Measurements from ENCODE around the gene NUBPL. TPM values are rescaled to one million over a fixed set of nuclear protein-coding genes. Genes with fewer than 3 reads are reported as not detected.

The NUBPL gene
- total RNA-seq, 1 experiment from 2014 or later: 5.7 TPM

DNA sequence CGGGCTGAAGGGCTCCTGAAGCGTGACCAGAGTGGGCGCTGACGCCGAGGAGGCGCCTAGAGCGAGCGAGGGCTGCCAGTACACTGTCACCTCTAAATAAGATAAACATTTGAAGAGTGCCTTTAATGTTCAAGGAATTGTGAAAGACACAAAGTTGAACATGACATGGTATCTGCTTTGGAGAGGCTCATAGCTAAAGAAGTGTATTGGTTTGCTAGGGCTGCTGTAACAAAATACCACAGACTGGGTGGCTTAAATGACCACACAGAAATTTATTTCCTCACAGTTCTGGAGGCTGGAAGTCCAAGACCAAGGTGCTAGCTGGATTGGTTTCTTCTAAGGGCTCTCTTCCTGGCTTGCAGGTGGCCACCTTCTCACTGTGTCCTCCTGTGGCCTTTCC, 33.7 kb upstream of the NUBPL start:
- Histone ChIP-seq H3K27ac (ENCODE audit: low read length) (no peak overlapping the region), H3K27me3 (ENCODE audit: control insufficient read depth, insufficient read depth, low read length) (no peaks in the 10 kb centered on the region), H3K4me3 (ENCODE audit: low read depth in 2 of 2, low read length in 2 of 2) (no peak overlapping the region), H3K36me3 (ENCODE audit: control insufficient read depth, insufficient read depth, low read length) (no peaks in the 10 kb centered on the region), H3K4me1 (ENCODE audit: control insufficient read depth, insufficient read depth, low read length) (no peaks in the 10 kb centered on the region), H3K9me3 (ENCODE audit: control insufficient read depth, insufficient read depth, low read depth, low read length) (no peaks in the 10 kb centered on the region)
- in situ Hi-C loops (cut with HindIII; ENCODE audit: low pct_unique_long_range_greater_than_20kb, low sequenced_read_pairs) (no loop called here), intact Hi-C loops (cut with micrococcal nuclease; ENCODE audit: unreplicated experiment) (no loop called here)
- ChIA-PET CTCF (no interaction called here), POLR2A (no interaction called here)
- DNase-seq (ENCODE audit: low read depth, low spot score) (no peak), ATAC-seq (no peak)
- TF ChIP-seq TCF7L2 (IDR thresholded peaks at IDR 0.05; ENCODE audit: low read depth, low read length): no peak
- TF ChIP-seq POLR2AphosphoS5 (IDR thresholded peaks at IDR 0.05; ENCODE audit: low read depth, low read length): no peak
- no peak for TF ChIP-seq SIN3A (IDR thresholded peaks at IDR 0.05; ENCODE audit: borderline replicate concordance, insufficient read depth, low read depth, low read length)
- TF ChIP-seq, protein P1, sequence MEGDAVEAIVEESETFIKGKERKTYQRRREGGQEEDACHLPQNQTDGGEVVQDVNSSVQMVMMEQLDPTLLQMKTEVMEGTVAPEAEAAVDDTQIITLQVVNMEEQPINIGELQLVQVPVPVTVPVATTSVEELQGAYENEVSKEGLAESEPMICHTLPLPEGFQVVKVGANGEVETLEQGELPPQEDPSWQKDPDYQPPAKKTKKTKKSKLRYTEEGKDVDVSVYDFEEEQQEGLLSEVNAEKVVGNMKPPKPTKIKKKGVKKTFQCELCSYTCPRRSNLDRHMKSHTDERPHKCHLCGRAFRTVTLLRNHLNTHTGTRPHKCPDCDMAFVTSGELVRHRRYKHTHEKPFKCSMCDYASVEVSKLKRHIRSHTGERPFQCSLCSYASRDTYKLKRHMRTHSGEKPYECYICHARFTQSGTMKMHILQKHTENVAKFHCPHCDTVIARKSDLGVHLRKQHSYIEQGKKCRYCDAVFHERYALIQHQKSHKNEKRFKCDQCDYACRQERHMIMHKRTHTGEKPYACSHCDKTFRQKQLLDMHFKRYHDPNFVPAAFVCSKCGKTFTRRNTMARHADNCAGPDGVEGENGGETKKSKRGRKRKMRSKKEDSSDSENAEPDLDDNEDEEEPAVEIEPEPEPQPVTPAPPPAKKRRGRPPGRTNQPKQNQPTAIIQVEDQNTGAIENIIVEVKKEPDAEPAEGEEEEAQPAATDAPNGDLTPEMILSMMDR (IDR thresholded peaks at IDR 0.05): no peak
- TF ChIP-seq, protein P2, sequence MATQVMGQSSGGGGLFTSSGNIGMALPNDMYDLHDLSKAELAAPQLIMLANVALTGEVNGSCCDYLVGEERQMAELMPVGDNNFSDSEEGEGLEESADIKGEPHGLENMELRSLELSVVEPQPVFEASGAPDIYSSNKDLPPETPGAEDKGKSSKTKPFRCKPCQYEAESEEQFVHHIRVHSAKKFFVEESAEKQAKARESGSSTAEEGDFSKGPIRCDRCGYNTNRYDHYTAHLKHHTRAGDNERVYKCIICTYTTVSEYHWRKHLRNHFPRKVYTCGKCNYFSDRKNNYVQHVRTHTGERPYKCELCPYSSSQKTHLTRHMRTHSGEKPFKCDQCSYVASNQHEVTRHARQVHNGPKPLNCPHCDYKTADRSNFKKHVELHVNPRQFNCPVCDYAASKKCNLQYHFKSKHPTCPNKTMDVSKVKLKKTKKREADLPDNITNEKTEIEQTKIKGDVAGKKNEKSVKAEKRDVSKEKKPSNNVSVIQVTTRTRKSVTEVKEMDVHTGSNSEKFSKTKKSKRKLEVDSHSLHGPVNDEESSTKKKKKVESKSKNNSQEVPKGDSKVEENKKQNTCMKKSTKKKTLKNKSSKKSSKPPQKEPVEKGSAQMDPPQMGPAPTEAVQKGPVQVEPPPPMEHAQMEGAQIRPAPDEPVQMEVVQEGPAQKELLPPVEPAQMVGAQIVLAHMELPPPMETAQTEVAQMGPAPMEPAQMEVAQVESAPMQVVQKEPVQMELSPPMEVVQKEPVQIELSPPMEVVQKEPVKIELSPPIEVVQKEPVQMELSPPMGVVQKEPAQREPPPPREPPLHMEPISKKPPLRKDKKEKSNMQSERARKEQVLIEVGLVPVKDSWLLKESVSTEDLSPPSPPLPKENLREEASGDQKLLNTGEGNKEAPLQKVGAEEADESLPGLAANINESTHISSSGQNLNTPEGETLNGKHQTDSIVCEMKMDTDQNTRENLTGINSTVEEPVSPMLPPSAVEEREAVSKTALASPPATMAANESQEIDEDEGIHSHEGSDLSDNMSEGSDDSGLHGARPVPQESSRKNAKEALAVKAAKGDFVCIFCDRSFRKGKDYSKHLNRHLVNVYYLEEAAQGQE (IDR thresholded peaks at IDR 0.05; ENCODE audit: insufficient read depth in 1 of 2, low read depth in 2 of 2, low read length in 1 of 2): no peak
- no TSS peak for BruUV-seq (replicated peaks)

DNA sequence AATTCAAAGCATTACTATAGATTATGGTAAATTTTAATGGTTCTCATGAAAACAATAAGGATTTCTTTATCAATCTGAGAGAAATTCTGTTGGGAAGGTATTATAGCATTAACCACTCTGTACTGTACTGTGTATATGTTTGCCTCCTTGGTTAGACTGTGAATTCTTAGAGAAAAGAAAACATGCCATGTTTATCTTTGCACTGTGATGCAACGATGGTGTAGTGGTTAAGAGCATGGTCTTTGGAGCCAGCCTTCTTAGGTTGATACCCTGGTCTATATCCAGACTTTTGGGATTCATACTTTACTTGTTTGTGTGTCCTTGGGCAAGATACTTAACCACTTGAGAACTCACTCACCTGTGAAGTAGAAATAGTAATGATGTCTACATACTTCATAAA, 32.2 kb upstream of the NUBPL start:
- TF ChIP-seq, protein P2 (IDR thresholded peaks at IDR 0.05; ENCODE audit: insufficient read depth in 1 of 2, low read depth in 2 of 2, low read length in 1 of 2): no peak
- no peak for TF ChIP-seq TCF7L2 (IDR thresholded peaks at IDR 0.05; ENCODE audit: low read depth, low read length)
- TF ChIP-seq, protein P1 (IDR thresholded peaks at IDR 0.05): no peak
- no peak for TF ChIP-seq SIN3A (IDR thresholded peaks at IDR 0.05; ENCODE audit: borderline replicate concordance, insufficient read depth, low read depth, low read length)
- Histone ChIP-seq H3K4me1 (ENCODE audit: control insufficient read depth, insufficient read depth, low read length) (no peaks in the 10 kb centered on the region), H3K27ac (ENCODE audit: low read length) (no peak overlapping the region), H3K27me3 (ENCODE audit: control insufficient read depth, insufficient read depth, low read length) (no peaks in the 10 kb centered on the region), H3K36me3 (ENCODE audit: control insufficient read depth, insufficient read depth, low read length) (no peaks in the 10 kb centered on the region), H3K9me3 (ENCODE audit: control insufficient read depth, insufficient read depth, low read depth, low read length) (no peaks in the 10 kb centered on the region), H3K4me3 (ENCODE audit: low read depth in 2 of 2, low read length in 2 of 2) (no peak overlapping the region)
- DNase-seq (ENCODE audit: low read depth, low spot score) (no peak), ATAC-seq (no peak)
- in situ Hi-C loops (cut with HindIII; ENCODE audit: low pct_unique_long_range_greater_than_20kb, low sequenced_read_pairs): no loop called here
- ChIA-PET CTCF (no interaction called here), POLR2A (no interaction called here)
- intact Hi-C loops (cut with micrococcal nuclease; ENCODE audit: unreplicated experiment): no loop called here
- no TSS peak for BruUV-seq (replicated peaks)
